OCI-LY7 (cell line): ENCODE measurements around the gene METTL1. TPM values are rescaled to one million over a fixed set of nuclear protein-coding genes. Genes with fewer than 3 reads are reported as not detected.

ENCODE experiments used
- BruUV-seq: library from RNA; stranded (reverse); fragments of 400-500 nt; replicated peaks from 2 replicates; lab custom pipeline; 2021; lab: Mats Ljungman, UMichigan
- CTCF ChIA-PET: fragments of 300-600 bp; sonication (Branson Sonifier 250); formaldehyde crosslinking; loops from one replicate; lab custom pipeline; 2022; ENCODE audit warnings: antibody characterized with exemption; ENCODE audit not compliant: unreplicated experiment; lab: Charles Lee
- POLR2A ChIA-PET: fragments of 300-600 bp; sonication (Branson Sonifier 250); formaldehyde crosslinking; loops from one replicate; lab custom pipeline; 2022; ENCODE audit warnings: antibody characterized with exemption; lab: Charles Lee
- DNase-seq: peaks from one replicate; pipeline ENCODE4 v3.0.0-alpha.2; 2015; ENCODE audit warnings: low spot score
- H2AFZ ChIP-seq: fragments of 200-600 bp; sonication (generic), shearing (Covaris generic); 2 replicates; pipeline ENCODE4 v1.6.1; 2014; ENCODE audit warnings: mild to moderate bottlenecking, antibody characterized with exemption, low read length, moderate library complexity
- H3K27ac ChIP-seq: fragments of 200-600 bp; sonication (generic); 2 replicates; pipeline ENCODE4 v1.5.1; 2014; ENCODE audit warnings: mixed run types, low read depth, mild to moderate bottlenecking, moderate library complexity, low read length, inconsistent platforms; ENCODE audit not compliant: poor library complexity, severe bottlenecking
- H3K36me3 ChIP-seq: fragments of 200-600 bp; sonication (generic); 2 replicates; pipeline ENCODE4 v1.6.1; 2014; ENCODE audit warnings: mild to moderate bottlenecking, antibody characterized with exemption, low read length, moderate library complexity, mixed read lengths; ENCODE audit not compliant: insufficient read depth
- H3K4me1 ChIP-seq: fragments of 200-600 bp; sonication (generic); 2 replicates; pipeline ENCODE4 v1.5.1; 2014; ENCODE audit warnings: mild to moderate bottlenecking, low read length; ENCODE audit not compliant: insufficient read depth, poor library complexity, severe bottlenecking
- H3K4me2 ChIP-seq: fragments of 200-600 bp; sonication (generic); 2 replicates; pipeline ENCODE4 v1.6.1; 2014; ENCODE audit warnings: mild to moderate bottlenecking, low read length
- H3K4me3 ChIP-seq: fragments of 200-600 bp; sonication (generic); 2 replicates; pipeline ENCODE4 v1.5.1; 2014; ENCODE audit warnings: mild to moderate bottlenecking, low read depth, low read length; ENCODE audit not compliant: poor library complexity, severe bottlenecking
- H3K79me2 ChIP-seq: fragments of 200-600 bp; sonication (generic); 2 replicates; pipeline ENCODE4 v1.6.1; 2016; ENCODE audit warnings: low read depth, mild to moderate bottlenecking, low read length, moderate library complexity, mixed read lengths; ENCODE audit not compliant: insufficient read depth
- H3K9me2 ChIP-seq: fragments of 200-600 bp; sonication (generic); 2 replicates; pipeline ENCODE4 v1.6.1; 2016; ENCODE audit warnings: mild to moderate bottlenecking, low read length, mixed read lengths; ENCODE audit not compliant: insufficient read depth
- H3K9me3 ChIP-seq: fragments of 200-600 bp; sonication (generic); 2 replicates; pipeline ENCODE4 v1.6.1; 2014; ENCODE audit warnings: mild to moderate bottlenecking, mixed run types, low read length, mixed read lengths
- H4K20me1 ChIP-seq: fragments of 200-600 bp; sonication (generic); 2 replicates; pipeline ENCODE4 v1.6.1; 2014; ENCODE audit warnings: mild to moderate bottlenecking, antibody characterized with exemption, low read length, moderate library complexity, mixed read lengths; ENCODE audit not compliant: insufficient read depth
- CTCF ChIP-seq: fragments of 200-600 bp; sonication (generic); conservative IDR thresholded peaks from 2 replicates; pipeline ENCODE4 v1.5.1; 2014; ENCODE audit warnings: mild to moderate bottlenecking, antibody characterized with exemption, low read length, moderate library complexity, mixed read lengths
- EZH2phosphoT487 ChIP-seq: fragments of 200-600 bp; sonication (generic); IDR thresholded peaks from 2 replicates; pipeline ENCODE4 v1.6.1; 2018; ENCODE audit warnings: low read depth, borderline replicate concordance, mild to moderate bottlenecking, mixed run types, antibody characterized with exemption, low read length, moderate library complexity, mixed read lengths
- intact Hi-C: fragments of 100-400 bp; cut with micrococcal nuclease; formaldehyde crosslinking; loops from one replicate; pipeline ENCODE4 v1.10.0; 2022; ENCODE audit not compliant: unreplicated experiment
- total RNA-seq, 2 experiments: library from RNA; depleted of rRNA in 1 of 2; stranded (reverse); fragments of >200 nt in 1 of 2; shearing (Covaris generic) in 1 of 2; gene quantifications; 2 replicates each; pipeline ENCODE4 v1.2.3, GENCODE V29; 2014 to 2022

METTL1 gene
- total RNA-seq, 2 experiments from 2014 or later = 22.2 to 23.6 TPM

- CTCF ChIA-PET = no interaction called here
- Histone ChIP-seq H3K36me3 (peaks cover 4% of the 10 kb centered on the region; the same call in 1 of the 2 replicates), H2AFZ (no peak overlapping the region), H3K9me2 (no peaks in the 10 kb centered on the region), H3K4me1 (peaks cover 40% of the 10 kb centered on the region), H3K9me3 (no peaks in the 10 kb centered on the region), H3K79me2 (peaks cover 14% of the 10 kb centered on the region; the same call in 1 of the 2 replicates), H3K27ac (no peak overlapping the region), H3K4me3 (no peak overlapping the region), H3K4me2 (peak overlapping the region; percentile 93; the same call in 1 of the 2 replicates), H4K20me1 (no peaks in the 10 kb centered on the region)
- TF ChIP-seq CTCF (no peak), EZH2phosphoT487 (no peak)
- BruUV-seq = no TSS peak
- intact Hi-C loops = no loop called here
- POLR2A ChIA-PET = interaction anchor here (0.5 to 0.6 kb wide), 2 partner anchors 26 to 325 kb away, joined by 3 to 4 read pairs; no protein-coding TSS in a partner anchor
- DNase-seq = no peak
Measured at GRCh38 chr12:57739387-57739786, 32.5 kb downstream of the METTL1 start.

GRCh38 chr12:57738661-57739237, 33.2 kb downstream of the METTL1 start, which contains the start of gene AGAP2:
AGAP2 (minus strand) TSS chr12:57738742; CDS start chr12:57738246, 496 bp downstream.
- no TSS peak for BruUV-seq
- DNase-seq = no peak
- H4K20me1 ChIP-seq = no peaks in the 10 kb centered on the region
- H3K36me3 ChIP-seq = peaks cover 10% of the 10 kb centered on the region
- peak within 1 kb of the TSS; percentile 93; the same call in 1 of the 2 replicates for H3K4me2 ChIP-seq
- ChIA-PET CTCF (no interaction called here), POLR2A (interaction anchor here (0.5 to 0.7 kb wide), 5 partner anchors 8 to 324 kb away, joined by 3 to 7 read pairs (median 4); no protein-coding TSS in a partner anchor)
- no peak within 1 kb of the TSS for H2AFZ ChIP-seq
- no peaks in the 10 kb centered on the region for H3K9me2 ChIP-seq
- no peaks in the 10 kb centered on the region for H3K9me3 ChIP-seq
- intact Hi-C loops = no loop called here
- no peak within 1 kb of the TSS for H3K27ac ChIP-seq
- TF ChIP-seq EZH2phosphoT487 = no peak
- no peak for TF ChIP-seq CTCF
- H3K79me2 ChIP-seq = peaks cover 14% of the 10 kb centered on the region; the same call in 1 of the 2 replicates
- no peak within 1 kb of the TSS for H3K4me3 ChIP-seq
- peaks cover 34% of the 10 kb centered on the region for H3K4me1 ChIP-seq
